H9 (cell line): Measurements from ENCODE around the gene BMP3. TPM values are rescaled to one million over a fixed set of nuclear protein-coding genes. Genes with fewer than 3 reads are reported as not detected.

Experiments used
- DNase-seq: peaks from one replicate; pipeline ENCODE4 v3.0.0-alpha.2; 2017
- H2AFZ ChIP-seq: one replicate; pipeline ENCODE4 v1.6.1; 2013; ENCODE audit warnings: mild to moderate bottlenecking, low read length, control low read depth, moderate library complexity
- H2AK5ac ChIP-seq: 2 replicates; pipeline ENCODE4 v1.6.1; 2013; ENCODE audit warnings: low read length, control low read depth, mixed read lengths; ENCODE audit not compliant: insufficient read length
- H2BK120ac ChIP-seq: one replicate; pipeline ENCODE4 v1.6.1; 2013; ENCODE audit warnings: low read depth, mild to moderate bottlenecking, low read length, control low read depth, inconsistent platforms; ENCODE audit not compliant: poor library complexity, severe bottlenecking
- H2BK12ac ChIP-seq: 2 replicates; pipeline ENCODE4 v1.6.1; 2013; ENCODE audit warnings: low read length, control low read depth, mixed read lengths, low read depth; ENCODE audit not compliant: insufficient read length
- H2BK15ac ChIP-seq: 2 replicates; pipeline ENCODE4 v1.6.1; 2013; ENCODE audit warnings: low read depth, low read length, control low read depth
- H2BK20ac ChIP-seq: one replicate; pipeline ENCODE4 v1.6.1; 2013; ENCODE audit warnings: low read depth, mild to moderate bottlenecking, low read length, control low read depth, inconsistent platforms; ENCODE audit not compliant: poor library complexity, severe bottlenecking
- H2BK5ac ChIP-seq: 2 replicates; pipeline ENCODE4 v1.6.1; 2013; ENCODE audit warnings: low read length, control low read depth, mixed read lengths; ENCODE audit not compliant: insufficient read length
- H3K14ac ChIP-seq: 2 replicates; pipeline ENCODE4 v1.6.1; 2013; ENCODE audit warnings: low read length, control low read depth; ENCODE audit not compliant: insufficient read depth
- H3K18ac ChIP-seq: 2 replicates; pipeline ENCODE4 v1.6.1; 2013; ENCODE audit warnings: low read depth, mild to moderate bottlenecking, mixed read lengths, low read length, control low read depth; ENCODE audit not compliant: insufficient read length
- H3K23ac ChIP-seq: 2 replicates; pipeline ENCODE4 v1.6.1; 2013; ENCODE audit warnings: low read length, control low read depth, mixed read lengths, low read depth; ENCODE audit not compliant: insufficient read length
- H3K23me2 ChIP-seq: 2 replicates; pipeline ENCODE4 v1.6.1; 2013; ENCODE audit warnings: low read depth, mild to moderate bottlenecking, mixed read lengths, low read length, control low read depth; ENCODE audit not compliant: insufficient read length, poor library complexity, severe bottlenecking
- H3K27ac ChIP-seq: 2 replicates; pipeline ENCODE4 v1.5.1; 2013; ENCODE audit warnings: low read length, control low read depth, mixed read lengths, low read depth; ENCODE audit not compliant: insufficient read length
- H3K27me3 ChIP-seq: 2 replicates; pipeline ENCODE4 v1.6.1; 2013; ENCODE audit warnings: low read length, control low read depth, inconsistent platforms; ENCODE audit not compliant: insufficient read depth
- H3K4ac ChIP-seq: 2 replicates; pipeline ENCODE4 v1.6.1; 2013; ENCODE audit warnings: low read depth, mild to moderate bottlenecking, control low read depth, inconsistent platforms, low read length, moderate library complexity
- H3K4me1 ChIP-seq: 2 replicates; pipeline ENCODE4 v1.6.1; 2013; ENCODE audit warnings: low read length, control low read depth, inconsistent platforms; ENCODE audit not compliant: insufficient read depth
- H3K4me2 ChIP-seq: 2 replicates; pipeline ENCODE4 v1.6.1; 2013; ENCODE audit warnings: low read length, control low read depth, mixed read lengths; ENCODE audit not compliant: insufficient read length, insufficient read depth
- H3K56ac ChIP-seq: 2 replicates; pipeline ENCODE4 v1.6.1; 2013; ENCODE audit warnings: low read depth, mild to moderate bottlenecking, mixed read lengths, low read length, control low read depth; ENCODE audit not compliant: insufficient read length
- H3K79me1 ChIP-seq: 2 replicates; pipeline ENCODE4 v1.6.1; 2013; ENCODE audit warnings: low read depth, mild to moderate bottlenecking, moderate library complexity, low read length, control low read depth, inconsistent platforms; ENCODE audit not compliant: insufficient read depth, poor library complexity, severe bottlenecking
- H3K79me2 ChIP-seq: 2 replicates; pipeline ENCODE4 v1.6.1; 2013; ENCODE audit warnings: low read length, control low read depth, inconsistent platforms; ENCODE audit not compliant: insufficient read depth
- H3K9ac ChIP-seq: 2 replicates; pipeline ENCODE4 v1.6.1; 2013; ENCODE audit warnings: low read length, control low read depth, mixed read lengths; ENCODE audit not compliant: insufficient read length; ENCODE audit errors: extremely low read depth
- H3K9me3 ChIP-seq: one replicate; pipeline ENCODE4 v1.6.1; 2013; ENCODE audit warnings: low read depth, low read length, inconsistent platforms; ENCODE audit not compliant: control insufficient read depth
- H3T11ph ChIP-seq: one replicate; pipeline ENCODE4 v1.6.1; 2013; ENCODE audit warnings: mild to moderate bottlenecking, low read length, control low read depth, inconsistent platforms
- H4K20me1 ChIP-seq: one replicate; pipeline ENCODE4 v1.6.1; 2013; ENCODE audit not compliant: control insufficient read depth, insufficient read length, insufficient read depth
- H4K5ac ChIP-seq: 2 replicates; pipeline ENCODE4 v1.6.1; 2013; ENCODE audit warnings: low read depth, mild to moderate bottlenecking, mixed read lengths, low read length, control low read depth; ENCODE audit not compliant: insufficient read length
- H4K8ac ChIP-seq: replicated peaks from 2 replicates; pipeline ENCODE4 v1.6.1; 2013; ENCODE audit warnings: low read length, control low read depth, mixed read lengths, low read depth; ENCODE audit not compliant: insufficient read length
- H4K91ac ChIP-seq: 2 replicates; pipeline ENCODE4 v1.6.1; 2013; ENCODE audit warnings: low read depth, mild to moderate bottlenecking, moderate library complexity, mixed read lengths, low read length, control low read depth; ENCODE audit not compliant: insufficient read length
- H3K27ac Mint-ChIP-seq, 3 experiments: 2 replicates in 2 of 3; 3 replicates in 1 of 3; pipeline ENCODE4 v1.8.0; 2020 to 2021; ENCODE audit warnings: mixed read lengths in 3 of 3, mild to moderate bottlenecking in 1 of 3, moderate library complexity in 1 of 3
- H3K27me3 Mint-ChIP-seq: 2 replicates; pipeline ENCODE4 v1.8.0; 2021; ENCODE audit warnings: low read depth, mild to moderate bottlenecking, moderate library complexity, mixed read lengths
- H3K36me3 Mint-ChIP-seq, 3 experiments: 2 replicates in 2 of 3; 3 replicates in 1 of 3; pipeline ENCODE4 v1.8.0; 2020 to 2021; ENCODE audit warnings: low read depth in 3 of 3, mixed read lengths in 3 of 3; ENCODE audit not compliant: insufficient read depth in 1 of 3
- H3K4me1 Mint-ChIP-seq, 2 experiments: 2 replicates each; pipeline ENCODE4 v1.8.0; 2020; ENCODE audit warnings: mixed read lengths in 2 of 2
- H3K4me3 Mint-ChIP-seq, 2 experiments: 2 replicates in 1 of 2; 3 replicates in 1 of 2; pipeline ENCODE4 v1.8.0; 2020 to 2021; ENCODE audit warnings: mild to moderate bottlenecking in 2 of 2, mixed read lengths in 2 of 2, moderate library complexity in 1 of 2
- H3K9me3 Mint-ChIP-seq, 2 experiments: 2 replicates in 1 of 2; 3 replicates in 1 of 2; pipeline ENCODE4 v1.8.0; 2020; ENCODE audit warnings: mild to moderate bottlenecking in 2 of 2, mixed read lengths in 2 of 2, moderate library complexity in 1 of 2
- WGBS: extraction: QIAGEN DNeasy Blood & Tissue Kit; methylation state at CpG from one replicate; pipeline ENCODE4 v1.1.7; 2013; ENCODE audit warnings: missing lambda C conversion rate, low lambda C conversion rate, mixed read lengths; ENCODE audit not compliant: insufficient read length; ENCODE audit errors: extremely low coverage; 5-methylcytosine and 5-hydroxymethylcytosine counted together
- total RNA-seq: library from RNA; stranded (reverse); gene quantifications from 2 replicates; pipeline ENCODE4 v1.2.1, GENCODE V29; 2021
- TF ChIP-seq, protein P1 (sequence below): fragments of 200-600 bp; sonication (generic); conservative IDR thresholded peaks from 3 replicates; pipeline ENCODE4 v1.8.0; 2021; ENCODE audit warnings: antibody characterized with exemption, mild to moderate bottlenecking

BMP3 gene
- total RNA-seq, 1 experiment from 2014 or later: not detected

- H3K56ac ChIP-seq: no peak overlapping the region
- no peak overlapping the region for H4K8ac ChIP-seq
- no peak overlapping the region for H3K4me2 ChIP-seq
- no peak overlapping the region for H4K5ac ChIP-seq
- Mint-ChIP-seq H3K9me3 (peaks cover 21 to 24% of the 10 kb centered on the region in 2 experiments), H3K36me3 (peaks cover 10 to 21% (median 15%) of the 10 kb centered on the region in 3 experiments; a peak in 5 of 7 replicates), H3K4me1 (no peaks in the 10 kb centered on the region), H3K27me3 (no peaks in the 10 kb centered on the region; the same call in 1 of the 2 replicates), H3K4me3 (no peak overlapping the region), H3K27ac (no peak overlapping the region)
- H3K9ac ChIP-seq: no peak overlapping the region
- H2AFZ ChIP-seq: no peak overlapping the region
- no peaks in the 10 kb centered on the region for H3K79me1 ChIP-seq
- H2BK12ac ChIP-seq: no peak overlapping the region
- no peaks in the 10 kb centered on the region for H3K27me3 ChIP-seq
- no peak overlapping the region for H3K23ac ChIP-seq
- no peaks in the 10 kb centered on the region for H3K79me2 ChIP-seq
- no peak overlapping the region for H2BK15ac ChIP-seq
- no peaks in the 10 kb centered on the region for H4K20me1 ChIP-seq
- H3K23me2 ChIP-seq: no peaks in the 10 kb centered on the region
- H2BK5ac ChIP-seq: no peak overlapping the region
- H3T11ph ChIP-seq: no peak overlapping the region
- H3K18ac ChIP-seq: no peak overlapping the region
- no peak overlapping the region for H3K4ac ChIP-seq
- H3K9me3 ChIP-seq: no peaks in the 10 kb centered on the region
- H4K91ac ChIP-seq: no peak overlapping the region
- H2AK5ac ChIP-seq: no peak overlapping the region
- no peak for DNase-seq
- no peak overlapping the region for H2BK20ac ChIP-seq
- no peak overlapping the region for H3K14ac ChIP-seq
- TF ChIP-seq, protein P1, sequence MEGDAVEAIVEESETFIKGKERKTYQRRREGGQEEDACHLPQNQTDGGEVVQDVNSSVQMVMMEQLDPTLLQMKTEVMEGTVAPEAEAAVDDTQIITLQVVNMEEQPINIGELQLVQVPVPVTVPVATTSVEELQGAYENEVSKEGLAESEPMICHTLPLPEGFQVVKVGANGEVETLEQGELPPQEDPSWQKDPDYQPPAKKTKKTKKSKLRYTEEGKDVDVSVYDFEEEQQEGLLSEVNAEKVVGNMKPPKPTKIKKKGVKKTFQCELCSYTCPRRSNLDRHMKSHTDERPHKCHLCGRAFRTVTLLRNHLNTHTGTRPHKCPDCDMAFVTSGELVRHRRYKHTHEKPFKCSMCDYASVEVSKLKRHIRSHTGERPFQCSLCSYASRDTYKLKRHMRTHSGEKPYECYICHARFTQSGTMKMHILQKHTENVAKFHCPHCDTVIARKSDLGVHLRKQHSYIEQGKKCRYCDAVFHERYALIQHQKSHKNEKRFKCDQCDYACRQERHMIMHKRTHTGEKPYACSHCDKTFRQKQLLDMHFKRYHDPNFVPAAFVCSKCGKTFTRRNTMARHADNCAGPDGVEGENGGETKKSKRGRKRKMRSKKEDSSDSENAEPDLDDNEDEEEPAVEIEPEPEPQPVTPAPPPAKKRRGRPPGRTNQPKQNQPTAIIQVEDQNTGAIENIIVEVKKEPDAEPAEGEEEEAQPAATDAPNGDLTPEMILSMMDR: no peak
- H3K4me1 ChIP-seq: no peaks in the 10 kb centered on the region
- no CpG with 5 or more reads among the region's 5 CpGs for WGBS
- no peak overlapping the region for H2BK120ac ChIP-seq
- H3K27ac ChIP-seq: no peak overlapping the region
Measured at GRCh38 chr4:81081156-81081555, 50.6 kb downstream of the BMP3 start.
